Caco-2 (cell line): Measurements from ENCODE around the gene FASN. TPM values are rescaled to one million over a fixed set of nuclear protein-coding genes. Genes with fewer than 3 reads are reported as not detected.

Source experiments
- BruUV-seq: library from RNA; stranded (reverse); fragments of 400-500 nt; replicated peaks from 2 replicates; lab custom pipeline; 2021; lab: Mats Ljungman, UMichigan
- CTCF ChIA-PET: fragments of 300-600 bp; sonication (Branson Sonifier 250); formaldehyde crosslinking; loops from one replicate; lab custom pipeline; 2022; ENCODE audit warnings: antibody characterized with exemption; lab: Charles Lee
- POLR2A ChIA-PET: fragments of 300-600 bp; sonication (Branson Sonifier 250); formaldehyde crosslinking; loops from one replicate; lab custom pipeline; 2022; ENCODE audit warnings: antibody characterized with exemption; lab: Charles Lee
- DNase-seq, 2 experiments: peaks; one replicate each; pipeline versions ENCODE4 v3.0.0 to v3.0.0-alpha.2; 2020 to 2022
- H3K27me3 ChIP-seq: replicated peaks from 2 replicates; pipeline ENCODE4 v1.6.0; 2011; ENCODE audit warnings: low read length; ENCODE audit not compliant: control insufficient read depth, insufficient read depth
- H3K36me3 ChIP-seq: 2 replicates; pipeline ENCODE4 v1.5.1; 2011; ENCODE audit warnings: low read length; ENCODE audit not compliant: control insufficient read depth, insufficient read depth
- H3K4me1 ChIP-seq: fragments of 250-450 bp; sonication (Bioruptor Pico); 2 replicates; pipeline ENCODE4 v1.5.1; 2020; ENCODE audit warnings: mild to moderate bottlenecking
- H3K4me3 ChIP-seq: 2 replicates; pipeline ENCODE4 v1.5.1; 2011; ENCODE audit warnings: low read depth, mild to moderate bottlenecking, control low read depth, low read length
- H3K9me3 ChIP-seq: fragments of 250-450 bp; sonication (Bioruptor Pico); 2 replicates; pipeline ENCODE4 v1.5.1; 2020; ENCODE audit warnings: mild to moderate bottlenecking, moderate library complexity
- H3K27ac Mint-ChIP-seq: one replicate; pipeline ENCODE4 v1.8.0; 2022; ENCODE audit warnings: mixed read lengths; ENCODE audit not compliant: unreplicated experiment
- H3K27me3 Mint-ChIP-seq: one replicate; pipeline ENCODE4 v1.8.0; 2022; ENCODE audit warnings: mixed read lengths; ENCODE audit not compliant: insufficient read depth, unreplicated experiment
- H3K36me3 Mint-ChIP-seq: one replicate; pipeline ENCODE4 v1.8.0; 2022; ENCODE audit warnings: mild to moderate bottlenecking, mixed read lengths; ENCODE audit not compliant: insufficient read depth, unreplicated experiment
- H3K4me1 Mint-ChIP-seq: one replicate; pipeline ENCODE4 v1.8.0; 2022; ENCODE audit warnings: low read depth, mixed read lengths; ENCODE audit not compliant: unreplicated experiment
- H3K4me3 Mint-ChIP-seq: one replicate; pipeline ENCODE4 v1.8.0; 2022; ENCODE audit warnings: mild to moderate bottlenecking, moderate library complexity, mixed read lengths; ENCODE audit not compliant: unreplicated experiment
- H3K9me3 Mint-ChIP-seq: one replicate; pipeline ENCODE4 v1.8.0; 2022; ENCODE audit warnings: mixed read lengths; ENCODE audit not compliant: unreplicated experiment
- CTCF ChIP-seq, 2 experiments: fragments of 200-600 bp in 1 of 2; IDR thresholded peaks; 1 replicate in 1 of 2; 2 replicates in 1 of 2; pipeline versions ENCODE4 v1.5.1 to v1.8.0; 2011 to 2022; ENCODE audit warnings: antibody characterized with exemption in 1 of 2, control low read depth in 1 of 2, inconsistent platforms in 1 of 2, low read depth in 1 of 2, low read length in 1 of 2, mild to moderate bottlenecking in 1 of 2, moderate library complexity in 1 of 2; ENCODE audit not compliant: insufficient read depth in 1 of 2, severe bottlenecking in 1 of 2, unreplicated experiment in 1 of 2
- intact Hi-C: fragments of 100-400 bp; cut with micrococcal nuclease; formaldehyde crosslinking; loops from one replicate; pipeline ENCODE4 v1.10.0; 2022; ENCODE audit not compliant: unreplicated experiment
- total RNA-seq: library from RNA; stranded (reverse); gene quantifications from 2 replicates; pipeline ENCODE4 v1.2.3, GENCODE V29; 2022

The FASN gene
- total RNA-seq, 1 experiment from 2014 or later, result 330 TPM

GRCh38 chr17:82087961-82088837 lies 9.8 kb downstream of the FASN start:
- no TSS peak for BruUV-seq
- Histone ChIP-seq H3K9me3 (no peaks in the 10 kb centered on the region), H3K4me3 (no peak overlapping the region), H3K36me3 (peaks cover 15% of the 10 kb centered on the region), H3K4me1 (no peaks in the 10 kb centered on the region), H3K27me3 (no peaks in the 10 kb centered on the region)
- peaks cover 79% of the 10 kb centered on the region for H3K36me3 Mint-ChIP-seq
- intact Hi-C loops, result no loop called here
- no peak for DNase-seq
- H3K27ac Mint-ChIP-seq, result no peak overlapping the region
- CTCF ChIA-PET, result no interaction called here
- POLR2A ChIA-PET, result no interaction called here
- no peak overlapping the region for H3K4me3 Mint-ChIP-seq
- H3K4me1 Mint-ChIP-seq, result no peaks in the 10 kb centered on the region
- H3K27me3 Mint-ChIP-seq, result no peaks in the 10 kb centered on the region
- no peak for TF ChIP-seq CTCF (IDR thresholded peaks at IDR 0.05; ENCODE audit: insufficient read depth in 1 of 2, low read depth in 1 of 2, low read length in 1 of 2, severe bottlenecking in 1 of 2, unreplicated experiment in 1 of 2)
- no peaks in the 10 kb centered on the region for H3K9me3 Mint-ChIP-seq

- H3K27me3 ChIP-seq, result no peaks in the 10 kb centered on the region
- BruUV-seq, result no TSS peak
- no peak overlapping the region for H3K4me3 ChIP-seq
- Mint-ChIP-seq H3K4me3 (no peak overlapping the region), H3K27me3 (no peaks in the 10 kb centered on the region), H3K36me3 (peaks cover 79% of the 10 kb centered on the region), H3K4me1 (no peaks in the 10 kb centered on the region), H3K27ac (no peak overlapping the region), H3K9me3 (no peaks in the 10 kb centered on the region)
- no peak for DNase-seq
- ChIA-PET POLR2A (interaction anchor here (0.6 kb wide), 1 partner anchor 376 kb away, joined by 3 read pairs; no protein-coding TSS in a partner anchor), CTCF (no interaction called here)
- H3K36me3 ChIP-seq, result peaks cover 13% of the 10 kb centered on the region
- no peak for TF ChIP-seq CTCF (IDR thresholded peaks at IDR 0.05; ENCODE audit: insufficient read depth in 1 of 2, low read depth in 1 of 2, low read length in 1 of 2, severe bottlenecking in 1 of 2, unreplicated experiment in 1 of 2)
- H3K9me3 ChIP-seq, result no peaks in the 10 kb centered on the region
- intact Hi-C loops, result no loop called here
- no peaks in the 10 kb centered on the region for H3K4me1 ChIP-seq
Measured at GRCh38 chr17:82086941-82087906, 10.8 kb downstream of the FASN start.
